ENCODE results near the gene SEMG1. TPM values are rescaled to one million over a fixed set of nuclear protein-coding genes. Genes with fewer than 3 reads are reported as not detected.

Gene SEMG1
- total and polyA plus RNA-seq, 2 of the 8 experiments (the other 6 are each of a cell fraction or from before 2014, with no cell fraction given), result 3.0 to 5.8 TPM

GRCh38 chr20:45189861-45190260, 17.0 kb upstream of the SEMG1 start:
- CTCF ChIA-PET (ENCODE audit: partially characterized antibody), result interaction anchor here (1.1 to 3.5 kb wide), 2 partner anchors 11 to 50 kb away, joined by 4 to 18 read pairs; no protein-coding TSS in a partner anchor
- Histone ChIP-seq H3K56ac (replicated peaks; ENCODE audit: insufficient read length, low read depth, low read length) (no peak overlapping the region), H3K36me3 (ENCODE audit: control insufficient read depth in 2 of 4, insufficient read depth in 4 of 4, low read length in 3 of 4) (no peaks in the 10 kb centered on the region), H3K27me3 (replicated peaks in 1 of 4; ENCODE audit: control insufficient read depth in 3 of 4, extremely low read depth in 1 of 4, insufficient read depth in 3 of 4, low read length in 3 of 4) (no peaks in the 10 kb centered on the region), H3K18ac (ENCODE audit: extremely low read depth, low read length) (no peak overlapping the region), H3K79me2 (ENCODE audit: control insufficient read depth in 1 of 2, insufficient read depth in 2 of 2, low read length in 2 of 2) (no peaks in the 10 kb centered on the region), H2BK15ac (ENCODE audit: low read length) (no peak overlapping the region), H3K23ac (ENCODE audit: insufficient read length) (no peak overlapping the region), H3K4ac (replicated peaks; ENCODE audit: insufficient read length, low read depth, low read length) (no peak overlapping the region), H2AK5ac (ENCODE audit: low read depth, low read length) (no peak overlapping the region), H2BK12ac (ENCODE audit: low read depth, low read length) (no peak overlapping the region), H3K9me3 (ENCODE audit: insufficient read depth in 2 of 2, low read depth in 1 of 2, low read length in 1 of 2) (no peaks in the 10 kb centered on the region), H3K79me1 (ENCODE audit: low read depth, low read length) (no peaks in the 10 kb centered on the region), H2BK20ac (ENCODE audit: low read length) (no peak overlapping the region), H3K4me2 (ENCODE audit: insufficient read depth in 1 of 2, low read depth in 2 of 2, low read length in 2 of 2) (no peak overlapping the region), H4K91ac (replicated peaks; ENCODE audit: insufficient read length, low read length) (no peak overlapping the region), H3K9ac (replicated peaks in 1 of 4; ENCODE audit: extremely low read depth in 1 of 4, low read depth in 3 of 4, low read length in 3 of 4) (no peak overlapping the region), H4K5ac (ENCODE audit: insufficient read length, low read depth, low read length) (no peak overlapping the region), H2AFZ (ENCODE audit: low read length) (no peak overlapping the region), H4K8ac (ENCODE audit: extremely low read depth, insufficient read depth, low read length) (no peak overlapping the region), H3K4me1 (replicated peaks in 1 of 4; ENCODE audit: control insufficient read depth in 3 of 4, insufficient read depth in 4 of 4, low read length in 3 of 4) (no peaks in the 10 kb centered on the region), H2BK120ac (replicated peaks; ENCODE audit: low read depth, low read length) (no peak overlapping the region), H3K4me3 (ENCODE audit: extremely low read depth in 1 of 4, insufficient read depth in 2 of 4, low read depth in 3 of 4, low read length in 4 of 4) (no peak overlapping the region), H4K20me1 (replicated peaks in 1 of 2; ENCODE audit: control insufficient read depth in 1 of 2, insufficient read depth in 2 of 2, low read length in 2 of 2) (no peaks in the 10 kb centered on the region), H3K14ac (ENCODE audit: insufficient read length) (no peak overlapping the region), H3K23me2 (ENCODE audit: low read depth, low read length) (no peaks in the 10 kb centered on the region), H2BK5ac (ENCODE audit: low read depth, low read length) (no peak overlapping the region), H3K27ac (ENCODE audit: low read depth, low read length) (no peak overlapping the region)
- POLR2A ChIA-PET (ENCODE audit: partially characterized antibody), result no interaction called here
- DNase-seq (ENCODE audit: low read depth in 1 of 2, low spot score in 2 of 2), result no peak
- WGBS, 2 experiments (ENCODE audit: extremely low coverage in 1 of 2, insufficient coverage in 1 of 2, insufficient read length in 1 of 2, insufficient replicate concordance in 2 of 2, low coverage in 1 of 2, low lambda C conversion rate in 2 of 2, missing lambda C conversion rate in 1 of 2), result 87% methylated on average over 3 of the region's 3 CpGs; no CpG with 5 or more reads in 1 of the 2 experiments
- no peak for TF ChIP-seq POU5F1 (IDR thresholded peaks at IDR 0.05; ENCODE audit: low read depth, low read length)
- TF ChIP-seq YY1 (IDR thresholded peaks at IDR 0.05; ENCODE audit: low read depth, low read length), result no peak
- TF ChIP-seq FOSL1 (IDR thresholded peaks at IDR 0.05; ENCODE audit: insufficient read depth, low read depth, low read length), result no peak
- TF ChIP-seq CBX8 (IDR thresholded peaks at IDR 0.05; ENCODE audit: borderline replicate concordance, low read depth, low read length), result no peak
- TF ChIP-seq SP2 (IDR thresholded peaks at IDR 0.05; ENCODE audit: low read length), result no peak
- TF ChIP-seq CHD2 (IDR thresholded peaks at IDR 0.05; ENCODE audit: low read length), result no peak
- TF ChIP-seq TCF12 (IDR thresholded peaks at IDR 0.05; ENCODE audit: low read depth, low read length), result no peak
- no peak for TF ChIP-seq SIN3A (conservative IDR thresholded peaks at IDR 0.05 in 1 of 2, IDR thresholded peaks at IDR 0.05 in 1 of 2; ENCODE audit: low read depth in 1 of 2, low read length in 2 of 2)
- no peak for TF ChIP-seq JUN (IDR thresholded peaks at IDR 0.05; ENCODE audit: low read depth, low read length)
- no peak for TF ChIP-seq TBP (IDR thresholded peaks at IDR 0.05; ENCODE audit: low read depth, low read length)
- no peak for FAIRE-seq

Measured in H1 (cell line).